ENCODE results near the gene BRD1.
"Not testable (repeated sequence)": the region's sequence is repeated elsewhere in the genome, so short reads cannot be mapped to it uniquely, and the experiment has no call there.

The BRD1 gene

GRCh38 chr22:49781886-49782285, 45.8 kb downstream of the BRD1 start:
- not testable (repeated sequence) for DNase-seq

- no peak for DNase-seq
Measured at GRCh38 chr22:49781289-49781782, 46.3 kb downstream of the BRD1 start.

GRCh38 chr22:49780698-49781288, 46.9 kb downstream of the BRD1 start:
- no peak for DNase-seq

- DNase-seq = no peak
Measured at GRCh38 chr22:49779853-49780697, 47.6 kb downstream of the BRD1 start.

GRCh38 chr22:49779211-49779610, 48.5 kb downstream of the BRD1 start:
- no peak for DNase-seq

GRCh38 chr22:49777569-49778249, 50.0 kb downstream of the BRD1 start:
- no peak for DNase-seq

- no peak for DNase-seq
Measured at GRCh38 chr22:49776891-49777290, 50.8 kb downstream of the BRD1 start.

- no peak for DNase-seq
Measured at GRCh38 chr22:49775867-49776511, 51.7 kb downstream of the BRD1 start.

GRCh38 chr22:49775191-49775866, 52.3 kb downstream of the BRD1 start:
- DNase-seq = no peak

- no peak for DNase-seq
Measured at GRCh38 chr22:49774499-49775151, 53.0 kb downstream of the BRD1 start.

- DNase-seq = no peak
Measured at GRCh38 chr22:49774046-49774445, 53.6 kb downstream of the BRD1 start.

GRCh38 chr22:49773531-49773930, 54.1 kb downstream of the BRD1 start:
- no peak for DNase-seq

GRCh38 chr22:49772692-49773091, 55.0 kb downstream of the BRD1 start:
- no peak for DNase-seq

GRCh38 chr22:49771266-49772065, 56.2 kb downstream of the BRD1 start:
- DNase-seq = no peak

GRCh38 chr22:49770547-49771265, 57.0 kb downstream of the BRD1 start:
- no peak for DNase-seq

- DNase-seq = no peak
Measured at GRCh38 chr22:49769691-49770546, 57.8 kb downstream of the BRD1 start.

- no peak for DNase-seq
Measured at GRCh38 chr22:49768951-49769690, 58.6 kb downstream of the BRD1 start.

GRCh38 chr22:49768077-49768910, 59.4 kb downstream of the BRD1 start:
- DNase-seq = no peak
